NCI-H2081 treated with DMSO at 0.1 percent for 48 hours (cell line): Measurements from ENCODE around the gene CHST12.
A peak's percentile ranks its signal among the peaks of the same experiment; 100 is the strongest.
"Not testable (repeated sequence)": the region's sequence is repeated elsewhere in the genome, so short reads cannot be mapped to it uniquely, and the experiment has no call there.

Experiments used
- DNase-seq: peaks from one replicate; lab custom pipeline; 2025; lab: John Stamatoyannopoulos, UW

Gene CHST12

DNA sequence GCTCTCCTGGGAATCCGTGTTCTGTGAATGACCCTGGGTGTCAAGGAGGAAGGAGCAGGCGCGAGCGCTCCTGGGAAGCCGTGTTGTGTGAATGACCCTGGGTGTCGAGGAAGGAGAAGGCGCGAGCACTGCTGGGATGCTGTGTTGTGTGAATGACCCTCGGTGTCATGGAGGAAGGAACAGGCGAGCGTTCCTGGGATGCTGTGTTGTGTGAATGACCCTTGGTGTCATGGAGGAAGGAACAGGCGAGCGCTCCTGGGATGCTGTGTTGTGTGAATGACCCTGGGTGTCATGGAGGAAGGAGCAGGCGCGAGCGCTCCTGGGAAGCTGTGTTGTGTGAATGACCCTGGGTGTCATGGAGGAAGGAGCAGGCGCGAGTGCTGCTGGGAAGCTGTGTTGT is 25.3 kb upstream of the CHST12 start:
- not testable (repeated sequence) for DNase-seq

DNA sequence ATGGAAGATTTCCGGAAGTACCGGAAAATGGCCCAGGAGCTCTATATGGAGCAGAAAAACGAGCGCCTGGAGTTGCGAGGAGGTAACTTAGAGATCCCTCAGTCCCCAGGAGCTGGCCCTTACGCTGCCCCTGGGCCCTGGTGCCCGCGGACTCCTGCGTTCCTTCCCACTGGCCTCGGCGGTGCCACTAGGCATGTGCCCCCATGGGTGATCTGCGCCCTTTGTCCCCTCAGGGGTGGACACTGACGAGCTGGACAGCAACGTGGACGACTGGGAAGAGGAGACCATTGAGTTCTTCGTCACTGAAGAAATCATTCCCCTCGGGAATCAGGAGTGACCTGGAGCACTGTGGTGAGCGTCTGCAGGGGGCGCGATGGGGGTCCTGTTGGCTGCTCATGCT is 24.2 kb upstream of the CHST12 start:
- DNase-seq = no peak

DNA sequence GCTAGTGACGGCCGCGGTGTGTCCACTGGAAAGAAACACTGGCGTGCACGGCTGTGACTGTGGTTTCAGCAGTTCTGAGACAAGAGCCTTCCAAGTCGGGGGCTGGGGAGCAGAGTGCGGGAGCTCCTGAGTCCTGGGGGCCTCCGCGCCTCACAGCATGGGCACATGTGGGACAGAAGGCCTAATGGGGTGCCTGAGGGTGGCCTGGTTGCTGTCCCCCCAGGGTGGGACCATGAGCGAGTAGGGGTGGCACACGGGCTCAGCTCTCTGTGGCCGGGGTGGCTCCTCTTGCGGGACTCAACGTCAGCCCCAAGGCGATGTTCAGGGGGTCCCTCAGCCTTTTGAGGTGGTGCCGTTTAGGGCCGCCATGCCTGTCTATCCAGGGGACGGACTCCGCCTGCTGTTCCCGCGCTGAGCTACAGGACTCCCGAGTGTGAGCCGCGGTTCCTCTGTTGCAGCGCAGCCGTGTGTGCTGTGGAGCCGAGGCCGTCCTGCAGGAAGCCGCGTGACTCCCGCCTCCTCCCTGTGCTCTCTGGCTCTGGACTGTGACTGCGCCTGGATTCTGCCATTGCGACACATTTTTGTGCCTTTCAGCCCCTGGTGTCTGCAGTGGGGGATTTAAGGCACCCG is 23.5 kb upstream of the CHST12 start:
- no peak for DNase-seq

DNA sequence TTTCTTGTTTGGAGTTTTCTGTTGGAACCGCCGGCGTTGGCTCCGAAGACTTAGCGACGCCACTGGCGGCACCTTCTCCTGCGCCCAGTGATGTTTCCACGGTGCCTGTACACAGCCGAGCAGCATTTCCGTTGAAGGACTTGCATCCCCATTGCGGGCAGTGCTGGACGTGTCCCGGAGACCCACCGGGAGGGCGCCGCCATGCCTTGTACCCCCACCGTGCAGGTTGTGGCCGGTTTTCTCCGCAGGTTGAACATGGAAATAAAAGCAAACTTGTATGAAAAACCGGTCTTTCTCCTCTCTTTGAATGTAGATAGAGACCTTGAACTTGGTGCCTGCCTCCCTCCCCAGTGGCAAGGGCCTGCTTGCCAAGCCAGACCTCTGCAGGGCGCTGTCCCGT is 22.9 kb upstream of the CHST12 start:
- no peak for DNase-seq

DNA sequence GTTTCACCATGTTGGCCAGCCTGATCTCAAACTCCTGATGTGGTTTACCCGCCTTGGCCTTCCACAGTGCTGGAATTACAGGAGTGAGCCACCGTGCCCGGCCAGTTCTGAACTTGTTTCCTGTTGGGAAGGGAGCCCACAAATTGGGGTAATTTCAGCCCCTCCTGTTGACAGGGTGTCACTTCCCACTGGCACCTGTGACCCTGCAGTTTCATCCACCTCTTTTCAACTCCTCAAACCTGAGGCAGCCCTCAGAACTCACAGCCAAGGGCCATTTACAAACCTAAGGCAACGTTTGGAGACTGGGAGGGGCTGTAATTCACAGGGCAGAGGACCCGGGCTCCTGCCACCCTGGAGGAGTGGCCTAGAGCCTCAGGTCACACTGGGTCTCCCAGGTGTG is 22.2 kb upstream of the CHST12 start:
- no peak for DNase-seq

DNA sequence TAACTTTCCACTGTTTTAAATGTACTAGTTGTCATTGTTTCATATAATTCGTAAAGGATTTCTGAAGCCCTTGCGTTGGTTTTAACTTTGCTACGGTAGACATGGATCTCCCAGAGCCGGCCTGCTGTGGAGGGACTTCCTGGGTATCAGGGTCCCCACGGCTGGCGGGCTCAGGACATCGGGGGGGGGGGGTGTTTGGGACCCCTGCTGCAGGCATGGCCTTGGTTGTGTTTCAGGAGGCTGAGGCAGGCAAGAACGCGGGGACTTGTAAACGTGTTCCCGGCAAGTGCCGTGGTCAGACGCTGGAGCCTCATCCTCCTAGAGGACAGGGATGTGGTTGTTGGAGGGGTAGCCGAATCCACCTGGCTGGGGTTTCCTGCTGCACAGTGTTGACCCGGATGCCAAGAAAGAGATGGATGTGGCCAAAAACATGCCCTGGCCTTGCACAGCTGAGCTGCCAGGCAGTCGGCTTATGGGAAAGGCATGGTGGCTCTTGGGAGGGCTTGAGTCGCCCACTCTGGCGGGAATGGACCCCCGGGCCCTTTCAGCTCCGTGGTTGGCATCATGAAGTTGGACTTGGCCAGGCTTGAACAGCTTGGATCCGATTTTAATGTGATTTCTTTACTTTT is 21.4 kb upstream of the CHST12 start:
- DNase-seq = no peak

DNA sequence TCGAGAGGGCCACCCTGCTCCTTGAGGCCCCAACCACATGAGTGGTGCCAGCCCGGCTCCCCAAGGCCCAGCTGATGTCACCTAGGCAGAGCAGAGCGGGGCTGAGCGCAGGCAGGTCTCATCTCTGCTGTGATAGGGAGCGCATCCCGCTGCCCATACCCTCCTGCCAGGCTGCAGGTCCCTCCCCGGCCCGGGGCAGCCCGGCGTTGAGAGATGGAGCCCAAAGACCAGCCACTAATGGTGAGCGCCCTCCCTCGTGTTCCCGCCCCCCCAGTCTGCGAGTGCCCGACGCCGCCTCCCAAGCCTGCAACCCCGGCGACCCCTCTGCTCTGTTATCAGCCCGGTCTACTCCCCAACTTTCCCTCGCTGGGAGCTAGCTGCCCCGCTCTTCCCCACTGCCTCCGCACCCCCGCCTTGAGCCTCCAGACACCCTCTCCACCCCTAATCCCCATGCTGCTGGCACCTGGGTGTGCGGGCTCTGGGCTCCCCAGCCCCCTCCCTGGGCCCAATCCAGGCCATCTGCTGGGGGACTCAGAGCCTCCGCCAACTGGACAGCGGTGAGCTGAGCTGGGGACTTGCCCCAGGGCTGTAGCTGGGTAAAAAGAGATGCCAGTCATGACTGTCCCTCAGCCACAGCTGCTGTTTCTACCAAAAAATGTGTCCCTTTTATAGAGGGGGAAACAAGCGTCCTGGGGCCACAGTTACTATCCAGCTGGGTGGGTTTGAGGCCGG is 19.7 kb upstream of the CHST12 start:
- DNase-seq = no peak

DNA sequence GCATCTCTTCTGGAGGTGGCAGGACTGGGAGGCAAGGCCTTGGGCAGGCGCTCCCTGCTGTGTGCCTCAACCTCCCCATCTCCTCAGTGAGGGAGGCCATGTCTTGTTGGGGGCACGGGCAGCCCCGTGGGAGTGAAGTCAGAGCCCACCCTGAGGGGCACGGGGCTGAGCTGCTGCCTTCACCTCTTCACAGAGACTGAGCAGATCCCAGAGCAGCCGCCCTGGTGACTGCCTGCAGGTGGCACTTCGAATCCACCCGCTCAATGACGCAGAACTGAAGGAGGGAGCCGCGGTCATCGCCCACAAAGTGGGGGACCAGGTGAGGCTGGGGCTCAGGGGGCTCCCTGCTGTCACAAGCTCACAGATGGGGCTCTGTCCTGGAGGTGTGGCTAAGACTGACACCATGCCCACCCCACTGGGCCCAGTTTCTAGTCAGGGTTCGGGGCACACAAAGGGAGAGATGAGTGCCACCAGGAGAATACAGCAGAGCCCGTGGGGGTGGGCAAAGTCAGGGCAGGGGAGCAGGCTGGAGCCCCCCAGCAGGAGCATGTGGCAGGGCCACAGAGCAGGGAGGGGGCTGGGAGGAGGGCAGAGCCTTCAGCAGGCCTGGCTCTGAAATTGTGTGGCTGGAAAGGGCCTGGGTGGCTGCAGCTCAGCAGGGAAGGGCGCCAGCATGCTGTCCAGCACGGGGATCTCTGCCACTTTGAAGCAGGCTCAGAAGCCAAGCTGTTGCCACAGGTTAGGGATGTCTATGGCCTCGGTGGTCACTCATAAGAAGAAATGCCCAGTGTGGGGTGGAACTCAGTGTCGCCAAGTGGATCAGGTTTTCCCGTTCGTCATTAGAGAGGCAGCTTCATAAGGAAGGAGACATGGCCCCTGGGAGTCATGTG is 18.8 kb upstream of the CHST12 start:
- no peak for DNase-seq

DNA sequence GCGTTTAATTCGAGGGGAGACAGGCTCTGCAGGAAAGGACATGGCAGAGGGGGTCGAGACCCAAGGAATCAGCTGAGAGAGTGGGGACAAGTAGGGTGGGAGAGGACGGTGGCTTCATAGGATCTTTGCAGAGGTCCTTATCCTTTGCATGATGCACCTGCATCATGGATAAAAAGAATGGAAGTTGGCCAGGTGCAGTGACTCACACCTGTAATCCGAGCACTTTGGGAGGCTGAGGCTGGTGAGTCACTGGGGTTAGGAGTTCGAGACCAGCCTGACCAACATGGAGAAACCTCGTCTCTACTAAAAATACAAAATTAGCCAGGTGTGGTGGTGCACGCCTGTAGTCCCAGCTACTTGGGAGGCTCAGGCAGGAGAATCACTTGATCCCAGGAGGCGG is 17.3 kb upstream of the CHST12 start:
- not testable (repeated sequence) for DNase-seq

DNA sequence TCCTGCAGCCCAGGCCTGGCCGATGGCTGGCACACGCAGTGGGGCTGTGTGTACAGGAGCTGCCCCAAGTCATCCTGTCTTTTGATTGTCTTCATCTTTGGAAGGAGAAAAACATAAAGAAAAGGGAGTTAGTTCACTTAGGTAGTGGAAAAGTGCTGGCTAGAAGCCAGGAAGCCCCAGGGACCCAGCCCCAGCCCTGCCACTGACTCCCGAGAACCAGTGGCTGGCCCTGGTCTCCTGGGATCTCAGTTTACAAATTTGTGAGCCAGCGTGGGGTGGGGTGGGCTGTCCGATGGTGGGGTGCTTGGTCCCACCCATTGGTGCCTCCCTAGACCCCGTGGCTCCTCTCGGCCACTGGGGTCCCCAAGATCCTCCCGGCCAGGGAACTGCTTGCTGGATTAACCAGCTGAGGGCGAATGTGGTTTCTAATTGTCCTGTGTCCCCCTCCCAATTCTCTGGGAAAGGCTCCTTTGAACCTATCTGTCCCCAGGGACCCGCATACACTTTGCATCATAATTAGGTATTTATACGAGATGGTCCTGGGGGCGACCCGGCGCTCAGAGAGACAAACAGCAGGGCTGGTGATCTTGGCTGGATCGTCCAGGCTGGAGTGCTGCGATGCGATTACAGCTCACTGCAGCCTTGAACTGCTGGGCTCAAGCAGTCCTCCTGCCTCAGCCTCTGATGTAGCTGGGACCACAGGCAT is 16.3 kb upstream of the CHST12 start:
- DNase-seq = no peak

DNA sequence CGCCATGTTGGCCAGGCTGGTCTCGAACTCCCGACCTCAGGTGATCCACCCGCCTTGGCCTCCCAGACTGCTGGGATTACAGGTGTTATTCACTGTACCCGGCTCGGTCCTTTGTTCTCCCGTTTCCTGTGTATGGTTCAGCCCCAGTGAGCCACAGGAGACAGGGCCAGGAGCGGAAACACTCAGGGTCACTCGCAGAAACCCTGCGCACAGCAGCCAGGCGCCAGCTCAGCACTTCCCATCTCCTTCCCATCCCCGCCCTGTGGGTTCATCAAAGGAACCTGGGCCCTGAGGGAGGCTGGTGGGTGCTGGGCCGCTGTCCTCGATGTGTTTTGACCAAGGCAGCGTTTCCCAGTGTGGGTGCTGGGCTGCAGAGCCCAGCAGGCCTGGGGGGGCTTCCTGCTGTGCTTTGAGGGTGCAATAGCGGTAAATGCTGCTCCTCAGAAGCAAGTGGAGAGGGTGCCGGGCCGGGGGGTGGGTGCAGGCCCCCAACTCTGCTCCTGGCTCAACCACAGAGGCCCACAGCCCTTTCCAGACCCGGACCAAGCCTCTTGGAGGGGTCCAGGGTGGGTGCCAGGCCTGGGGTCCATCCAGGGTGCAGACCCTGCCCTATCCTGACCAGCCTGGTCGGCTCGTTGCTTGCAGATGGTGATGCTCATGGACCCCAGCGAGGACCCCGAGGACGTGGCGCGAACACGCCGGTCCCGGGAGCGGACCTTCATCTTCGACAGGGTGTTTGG is 15.3 kb upstream of the CHST12 start:
- DNase-seq = no peak

DNA sequence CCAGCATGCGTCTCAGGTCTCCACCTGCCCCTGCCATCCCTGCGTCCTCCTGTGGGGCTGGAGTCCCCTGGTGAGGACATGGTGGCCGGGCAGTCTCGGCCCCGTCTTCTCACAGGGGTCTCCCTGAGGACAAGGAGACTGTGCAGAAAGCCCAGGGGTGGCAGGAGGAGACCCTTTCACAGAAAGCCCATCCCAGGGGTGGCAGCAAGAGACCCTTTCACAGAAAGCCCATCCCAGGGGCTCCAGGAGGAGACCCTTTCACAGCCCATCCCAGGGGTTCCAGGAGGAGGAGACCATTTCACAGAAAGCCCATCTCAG is 14.8 kb upstream of the CHST12 start:
- no peak for DNase-seq

DNA sequence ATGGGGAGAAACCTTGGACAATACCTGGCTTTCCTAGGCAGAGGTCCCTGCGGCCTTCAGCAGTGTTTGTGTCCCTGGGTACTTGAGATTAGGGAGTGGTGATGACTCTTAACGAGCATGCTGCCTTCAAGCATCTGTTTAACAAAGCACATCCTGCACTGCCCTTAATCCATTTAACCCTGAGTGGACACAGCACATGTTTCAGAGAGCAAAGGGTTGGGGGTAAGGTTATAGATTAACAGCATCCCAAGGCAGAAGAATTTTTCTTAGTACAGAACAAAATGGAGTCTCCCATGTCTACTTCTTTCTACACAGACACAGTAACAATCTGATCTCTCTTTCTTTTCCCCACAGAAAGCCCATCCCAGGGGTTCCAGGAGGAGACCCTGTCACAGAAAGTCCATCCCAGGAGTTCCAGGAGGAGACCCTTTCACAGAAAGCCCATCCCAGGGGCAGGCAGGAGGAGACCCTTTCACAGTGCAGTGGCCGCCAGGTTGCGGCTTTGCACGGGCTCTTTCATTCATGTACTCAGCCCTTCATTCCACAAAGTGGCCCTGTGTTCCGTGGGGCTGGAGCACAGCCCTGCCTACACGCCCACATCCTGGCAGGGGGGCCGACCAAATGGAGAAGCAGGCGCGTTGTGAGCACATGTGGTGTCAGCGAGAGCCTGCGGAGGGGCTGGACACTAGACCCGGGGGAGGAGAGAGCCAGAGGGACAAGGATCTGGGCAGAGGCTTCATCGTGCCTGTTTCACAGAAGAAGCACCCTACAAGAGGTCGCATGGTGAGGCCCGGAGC is 13.2 kb upstream of the CHST12 start:
- DNase-seq = not testable (repeated sequence)

DNA sequence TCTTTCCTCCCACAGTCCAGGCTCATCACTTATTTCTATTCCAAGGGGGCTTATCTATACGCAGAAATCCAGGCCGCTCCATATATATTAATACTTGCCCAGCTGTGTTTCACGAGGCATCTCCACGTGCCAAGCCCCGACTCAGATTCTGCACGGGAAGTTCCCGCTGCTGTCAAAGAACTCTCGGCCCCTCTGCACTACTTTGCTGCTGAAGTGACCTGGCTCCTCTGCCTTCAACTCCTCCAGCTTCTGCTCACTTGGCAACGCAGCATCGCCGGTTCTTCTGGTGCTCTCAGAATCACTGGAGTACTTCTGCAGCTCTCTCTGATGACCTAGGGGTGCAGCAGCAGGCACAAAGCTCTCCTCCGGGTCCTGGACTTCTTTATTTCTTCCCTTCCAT is 9.7 kb upstream of the CHST12 start:
- no peak for DNase-seq

DNA sequence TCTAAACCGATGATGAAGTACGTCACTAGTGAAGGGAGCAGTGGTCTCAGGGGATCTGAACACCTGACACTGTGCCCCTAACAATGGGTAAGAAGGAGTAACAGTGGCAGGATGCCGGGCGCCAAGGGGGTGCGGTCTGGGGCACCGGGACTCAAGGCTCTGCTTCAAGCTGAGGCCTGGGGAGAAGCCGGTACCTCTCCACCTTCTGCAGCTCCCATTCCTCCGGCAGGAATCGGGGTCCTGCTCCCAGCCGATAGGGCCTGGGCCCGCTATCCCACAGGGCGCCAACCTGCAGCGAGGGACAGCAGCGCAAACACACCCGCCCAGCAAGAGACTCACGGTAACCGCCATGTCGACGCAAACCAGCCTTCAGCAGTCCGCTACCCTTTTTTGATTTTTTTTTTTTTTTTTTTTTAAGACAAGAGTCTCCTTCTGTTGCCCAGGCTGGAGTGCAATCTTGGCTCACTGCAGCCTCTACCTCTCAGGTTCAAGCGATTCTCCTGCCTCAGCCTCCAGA is 8.8 kb upstream of the CHST12 start:
- no peak for DNase-seq

DNA sequence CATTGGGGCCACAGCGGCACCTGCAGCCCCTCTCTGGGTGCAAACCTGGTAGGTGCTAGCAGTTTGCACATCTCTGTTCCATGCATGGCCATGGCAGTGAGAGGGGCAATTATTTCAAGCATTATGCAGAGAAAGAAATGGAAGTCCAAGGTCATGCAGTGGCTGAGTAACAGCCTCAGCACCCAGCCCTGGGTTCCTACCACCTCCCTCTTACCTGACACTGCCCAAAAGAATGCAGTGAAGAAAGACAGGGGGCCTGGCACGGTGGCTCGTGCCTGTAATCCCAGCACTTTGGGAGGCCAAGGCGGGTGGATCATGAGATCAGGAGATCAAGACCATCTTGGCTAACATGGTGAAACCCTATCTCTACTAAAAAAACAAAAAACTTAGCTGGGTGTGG is 4.9 kb upstream of the CHST12 start:
- no peak for DNase-seq

DNA sequence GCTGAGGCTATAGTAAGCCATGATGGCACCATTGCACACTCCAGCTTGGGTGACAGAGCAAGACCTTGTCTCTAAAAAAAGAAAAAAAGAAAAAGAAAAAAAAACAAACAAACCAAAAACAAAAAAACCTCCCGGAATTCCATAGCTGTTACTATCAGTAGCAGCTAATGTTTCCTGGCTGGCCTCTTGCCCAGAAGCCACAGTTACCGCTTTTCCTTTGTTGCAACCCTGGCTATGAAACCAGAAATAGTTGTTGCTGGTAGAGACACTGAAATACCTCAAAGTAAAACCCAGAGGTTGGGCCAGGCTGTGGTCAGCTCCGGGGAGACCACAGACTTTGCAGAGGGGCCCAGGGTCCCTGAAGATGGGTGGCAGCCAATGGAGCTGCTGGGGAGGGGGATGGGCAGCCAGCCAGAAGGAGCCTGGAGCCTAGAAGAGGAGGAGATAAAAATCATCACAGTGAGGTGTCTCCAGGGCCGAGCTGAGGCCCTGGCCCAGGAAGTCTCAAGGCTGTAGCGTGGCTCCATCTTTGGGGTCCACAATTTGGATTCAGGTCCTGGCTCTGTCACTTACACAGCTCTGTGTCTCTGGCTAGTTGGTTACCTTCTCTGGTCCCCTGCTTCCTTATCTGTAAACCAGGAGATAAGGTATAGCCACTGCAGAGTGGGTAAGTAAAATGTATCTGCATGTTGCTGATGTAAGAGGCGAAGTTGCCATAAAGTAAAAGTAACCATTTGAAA is 3.4 kb upstream of the CHST12 start:
- peak; percentile 8 for DNase-seq

DNA sequence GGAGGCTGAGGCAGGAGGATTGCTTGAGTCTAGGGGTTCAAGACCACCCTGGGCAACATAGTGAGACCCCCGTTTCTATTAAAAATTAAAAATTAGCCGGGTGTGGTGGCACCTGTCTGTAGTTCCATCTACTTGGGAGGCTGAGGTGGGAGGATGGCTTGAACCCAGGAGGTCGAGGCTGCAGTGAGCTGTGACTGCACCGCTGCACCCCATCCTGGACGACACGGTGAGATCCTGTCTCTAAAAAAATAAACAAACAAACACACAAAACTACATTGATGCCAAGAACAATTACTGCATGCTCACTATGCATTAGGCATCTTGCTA is 761 bp upstream of the CHST12 start:
- no peak for DNase-seq

DNA sequence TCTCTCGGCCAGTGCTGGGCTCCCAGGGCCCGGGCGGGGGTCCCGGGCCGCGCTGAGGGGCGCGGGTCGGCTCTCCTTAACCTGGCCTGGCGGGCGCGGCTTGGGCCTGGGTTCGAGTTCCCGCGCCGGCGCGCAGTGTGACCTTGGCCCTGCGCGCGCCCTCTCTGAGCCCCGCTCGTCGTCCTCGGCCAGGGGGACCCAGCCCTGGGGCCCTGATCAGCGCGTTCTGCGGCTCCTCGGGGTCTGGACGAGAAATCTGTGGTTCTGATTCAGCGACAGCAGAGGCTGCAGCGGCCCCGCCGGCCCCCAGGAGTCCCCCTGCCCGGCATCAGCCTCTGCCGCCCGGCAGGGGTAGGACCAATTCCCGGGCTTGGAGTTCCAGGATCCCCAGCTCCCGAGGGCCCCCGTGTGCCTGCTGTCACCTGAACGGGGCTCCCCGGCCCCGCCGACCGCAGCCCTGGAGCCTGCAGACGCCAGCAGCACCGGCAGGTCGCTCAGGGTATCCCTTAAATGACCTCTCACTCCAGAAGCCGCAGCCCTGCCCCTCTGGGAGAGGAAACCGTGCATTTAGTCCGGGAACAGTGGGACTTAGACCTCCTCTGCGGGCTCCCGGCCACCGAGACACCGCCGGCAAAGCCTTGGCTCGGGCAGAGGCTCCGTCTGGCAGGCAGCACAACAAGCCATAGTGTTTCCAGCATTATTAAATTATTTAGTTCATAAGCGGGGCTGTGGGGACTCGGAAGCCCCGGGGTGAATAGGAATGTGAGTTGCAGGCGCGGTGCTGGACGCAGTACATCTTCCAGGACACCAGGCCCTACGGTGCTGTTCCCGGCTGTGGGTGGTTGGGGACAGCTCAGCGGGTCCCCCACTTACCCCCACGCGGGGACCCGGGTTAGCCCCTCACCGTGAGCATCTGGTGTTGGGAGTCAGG is 572 bp downstream of the CHST12 start:
- no peak for DNase-seq
